Measurements from ENCODE around the gene EYA2.

Gene EYA2

GRCh38 chr20:46872328-46873211, 22.1 kb upstream of the EYA2 start:
- TF ChIP-seq ARNTL (CRISPR knock-in tag; IDR thresholded peaks at IDR 0.05; ENCODE audit: borderline replicate concordance, low read depth) (no peak), PATZ1 (CRISPR knock-in tag; IDR thresholded peaks at IDR 0.05; ENCODE audit: borderline replicate concordance) (no peak), ESRRG (CRISPR knock-in tag; IDR thresholded peaks at IDR 0.05) (no peak), ZFP3 (CRISPR knock-in tag; IDR thresholded peaks at IDR 0.05) (no peak), CREB5 (CRISPR knock-in tag; IDR thresholded peaks at IDR 0.05; ENCODE audit: low read depth) (no peak), ZNF70 (CRISPR knock-in tag; IDR thresholded peaks at IDR 0.05) (no peak), TOX (CRISPR knock-in tag; IDR thresholded peaks at IDR 0.05; ENCODE audit: borderline replicate concordance) (no peak), RARB (CRISPR knock-in tag; IDR thresholded peaks at IDR 0.05) (no peak), CSDC2 (CRISPR knock-in tag; IDR thresholded peaks at IDR 0.05) (no peak), ISL1 (CRISPR knock-in tag; IDR thresholded peaks at IDR 0.05) (no peak), PPARA (CRISPR knock-in tag; IDR thresholded peaks at IDR 0.05; ENCODE audit: borderline replicate concordance) (no peak), TCF4 (CRISPR knock-in tag; IDR thresholded peaks at IDR 0.05; ENCODE audit: borderline replicate concordance) (no peak), CSRNP3 (CRISPR knock-in tag; IDR thresholded peaks at IDR 0.05) (no peak), BACH2 (CRISPR knock-in tag; IDR thresholded peaks at IDR 0.05; ENCODE audit: borderline replicate concordance) (no peak), TSHZ2 (CRISPR knock-in tag; IDR thresholded peaks at IDR 0.05) (no peak), POU6F1 (CRISPR knock-in tag; IDR thresholded peaks at IDR 0.05; ENCODE audit: borderline replicate concordance, low read depth) (no peak), ZNF8 (CRISPR knock-in tag; IDR thresholded peaks at IDR 0.05) (no peak), ZC3H10 (CRISPR knock-in tag; IDR thresholded peaks at IDR 0.05) (no peak), OSR1 (CRISPR knock-in tag; IDR thresholded peaks at IDR 0.05) (no peak)
- ATAC-seq, result no peak

DNA sequence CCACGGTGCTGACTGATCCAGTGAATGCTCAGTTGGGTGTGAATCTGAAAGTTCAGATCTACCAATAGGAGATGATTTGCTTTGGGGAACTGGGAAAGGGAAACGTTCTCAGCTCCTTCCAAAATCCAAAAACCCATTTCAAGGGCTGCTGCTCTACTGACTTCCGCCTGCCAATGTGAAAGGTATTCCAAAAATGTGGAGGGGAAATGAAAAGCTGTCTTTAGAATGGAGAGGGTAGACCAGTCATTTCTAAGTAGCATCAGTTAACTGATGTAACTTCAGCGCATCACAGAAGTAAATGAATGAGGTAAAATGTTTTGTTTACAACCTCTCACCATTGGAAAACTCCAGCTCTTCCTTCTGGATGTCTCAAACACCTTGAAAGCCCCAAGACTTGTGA, 19.6 kb upstream of the EYA2 start:
- no peak for TF ChIP-seq TSHZ2 (CRISPR knock-in tag; IDR thresholded peaks at IDR 0.05)
- no peak for TF ChIP-seq RARB (CRISPR knock-in tag; IDR thresholded peaks at IDR 0.05)
- no peak for TF ChIP-seq CSDC2 (CRISPR knock-in tag; IDR thresholded peaks at IDR 0.05)
- no peak for TF ChIP-seq ISL1 (CRISPR knock-in tag; IDR thresholded peaks at IDR 0.05)
- TF ChIP-seq GLIS3 (CRISPR knock-in tag; IDR thresholded peaks at IDR 0.05), result no peak
- TF ChIP-seq ARNTL (CRISPR knock-in tag; IDR thresholded peaks at IDR 0.05; ENCODE audit: borderline replicate concordance, low read depth), result no peak
- TF ChIP-seq PPARA (CRISPR knock-in tag; IDR thresholded peaks at IDR 0.05; ENCODE audit: borderline replicate concordance), result no peak
- no peak for TF ChIP-seq TCF4 (CRISPR knock-in tag; IDR thresholded peaks at IDR 0.05; ENCODE audit: borderline replicate concordance)
- TF ChIP-seq ZFP3 (CRISPR knock-in tag; IDR thresholded peaks at IDR 0.05), result no peak
- no peak for ATAC-seq

Data from SK-N-SH treated with all-trans-retinoic acid at 6 μM for 48 hours (cell line).